Adipocyte (in vitro differentiated cells): ENCODE data around the gene TMEM167A.

Source experiments
- DNase-seq: peaks from one replicate; pipeline ENCODE4 v3.0.0-alpha.2; 2015; ENCODE audit warnings: low read depth
- H3K27me3 ChIP-seq: replicated peaks from 2 replicates; pipeline ENCODE4 v1.7.0; 2013; ENCODE audit warnings: mild to moderate bottlenecking, low read length, moderate library complexity; ENCODE audit not compliant: control insufficient read depth, insufficient read depth
- H3K36me3 ChIP-seq: 2 replicates; pipeline ENCODE4 v1.7.0; 2013; ENCODE audit warnings: low read length, mild to moderate bottlenecking, moderate library complexity; ENCODE audit not compliant: control insufficient read depth, insufficient read depth, severe bottlenecking
- H3K4me1 ChIP-seq: 2 replicates; pipeline ENCODE4 v1.7.0; 2013; ENCODE audit warnings: mild to moderate bottlenecking, low read length, moderate library complexity; ENCODE audit not compliant: control insufficient read depth, insufficient read depth
- H3K4me3 ChIP-seq: 2 replicates; pipeline ENCODE4 v1.7.0; 2013; ENCODE audit warnings: mild to moderate bottlenecking, low read length, moderate library complexity
- H3K9ac ChIP-seq: 2 replicates; pipeline ENCODE4 v1.7.0; 2013; ENCODE audit warnings: mild to moderate bottlenecking, low read length, moderate library complexity
- H3K9me3 ChIP-seq: 2 replicates; pipeline ENCODE4 v1.7.0; 2013; ENCODE audit warnings: mild to moderate bottlenecking, low read length, moderate library complexity; ENCODE audit not compliant: control insufficient read depth

Gene TMEM167A

GRCh38 chr5:83050723-83051340 is 26.4 kb downstream of the TMEM167A start:
- H3K4me3 ChIP-seq = no peak overlapping the region
- H3K9me3 ChIP-seq = no peaks in the 10 kb centered on the region
- H3K9ac ChIP-seq = no peak overlapping the region
- H3K4me1 ChIP-seq = peaks cover 14% of the 10 kb centered on the region
- peaks cover 43% of the 10 kb centered on the region for H3K36me3 ChIP-seq
- H3K27me3 ChIP-seq = no peaks in the 10 kb centered on the region
- no peak for DNase-seq

- no peaks in the 10 kb centered on the region for H3K27me3 ChIP-seq
- no peak overlapping the region for H3K9ac ChIP-seq
- H3K4me3 ChIP-seq = no peak overlapping the region
- peaks cover 32% of the 10 kb centered on the region for H3K36me3 ChIP-seq
- H3K4me1 ChIP-seq = peaks cover 14% of the 10 kb centered on the region
- no peak for DNase-seq
- no peaks in the 10 kb centered on the region for H3K9me3 ChIP-seq
Measured at GRCh38 chr5:83049370-83049885, 27.8 kb downstream of the TMEM167A start.

GRCh38 chr5:83048811-83049210 is 28.4 kb downstream of the TMEM167A start:
- no peaks in the 10 kb centered on the region for H3K27me3 ChIP-seq
- H3K9ac ChIP-seq = no peak overlapping the region
- peaks cover 14% of the 10 kb centered on the region for H3K4me1 ChIP-seq
- no peak overlapping the region for H3K4me3 ChIP-seq
- DNase-seq = no peak
- no peaks in the 10 kb centered on the region for H3K9me3 ChIP-seq
- H3K36me3 ChIP-seq = peaks cover 26% of the 10 kb centered on the region

- Histone ChIP-seq H3K27me3 (no peaks in the 10 kb centered on the region), H3K9ac (no peak overlapping the region), H3K4me1 (peaks cover 14% of the 10 kb centered on the region), H3K4me3 (no peak overlapping the region), H3K9me3 (no peaks in the 10 kb centered on the region), H3K36me3 (peaks cover 21% of the 10 kb centered on the region)
- no peak for DNase-seq
Measured at GRCh38 chr5:83048277-83048676, 28.9 kb downstream of the TMEM167A start.

GRCh38 chr5:83044926-83045325 is 32.3 kb downstream of the TMEM167A start:
- no peak overlapping the region for H3K9ac ChIP-seq
- DNase-seq = no peak
- no peaks in the 10 kb centered on the region for H3K9me3 ChIP-seq
- peaks cover 14% of the 10 kb centered on the region for H3K4me1 ChIP-seq
- H3K27me3 ChIP-seq = no peaks in the 10 kb centered on the region
- H3K36me3 ChIP-seq = no peaks in the 10 kb centered on the region
- no peak overlapping the region for H3K4me3 ChIP-seq

GRCh38 chr5:83042507-83042906 is 34.7 kb downstream of the TMEM167A start:
- H3K36me3 ChIP-seq = no peaks in the 10 kb centered on the region
- no peak overlapping the region for H3K9ac ChIP-seq
- no peaks in the 10 kb centered on the region for H3K4me1 ChIP-seq
- no peaks in the 10 kb centered on the region for H3K27me3 ChIP-seq
- no peaks in the 10 kb centered on the region for H3K9me3 ChIP-seq
- DNase-seq = no peak
- no peak overlapping the region for H3K4me3 ChIP-seq

- Histone ChIP-seq H3K9me3 (no peaks in the 10 kb centered on the region), H3K4me1 (peaks cover 7% of the 10 kb centered on the region), H3K36me3 (no peaks in the 10 kb centered on the region), H3K4me3 (no peak overlapping the region), H3K27me3 (no peaks in the 10 kb centered on the region), H3K9ac (no peak overlapping the region)
- DNase-seq = no peak
Measured at GRCh38 chr5:83038924-83039323, 38.3 kb downstream of the TMEM167A start.

- no peak for DNase-seq
- Histone ChIP-seq H3K27me3 (no peaks in the 10 kb centered on the region), H3K4me1 (peaks cover 7% of the 10 kb centered on the region), H3K4me3 (no peak overlapping the region), H3K9me3 (no peaks in the 10 kb centered on the region), H3K9ac (no peak overlapping the region), H3K36me3 (no peaks in the 10 kb centered on the region)
Measured at GRCh38 chr5:83036991-83037575, 40.1 kb downstream of the TMEM167A start.

GRCh38 chr5:83035373-83036100 is 41.7 kb downstream of the TMEM167A start:
- H3K36me3 ChIP-seq = no peaks in the 10 kb centered on the region
- H3K4me3 ChIP-seq = no peak overlapping the region
- peak; percentile 15 for DNase-seq
- H3K9me3 ChIP-seq = no peaks in the 10 kb centered on the region
- H3K4me1 ChIP-seq = peaks cover 7% of the 10 kb centered on the region
- H3K9ac ChIP-seq = no peak overlapping the region
- H3K27me3 ChIP-seq = no peaks in the 10 kb centered on the region

- no peak overlapping the region for H3K4me3 ChIP-seq
- no peaks in the 10 kb centered on the region for H3K9me3 ChIP-seq
- no peaks in the 10 kb centered on the region for H3K36me3 ChIP-seq
- H3K27me3 ChIP-seq = no peaks in the 10 kb centered on the region
- H3K4me1 ChIP-seq = peaks cover 7% of the 10 kb centered on the region
- H3K9ac ChIP-seq = no peak overlapping the region
- no peak for DNase-seq
Measured at GRCh38 chr5:83034528-83035207, 42.5 kb downstream of the TMEM167A start.

- Histone ChIP-seq H3K9me3 (no peaks in the 10 kb centered on the region), H3K4me1 (peaks cover 7% of the 10 kb centered on the region), H3K4me3 (no peak overlapping the region), H3K9ac (no peak overlapping the region), H3K27me3 (no peaks in the 10 kb centered on the region), H3K36me3 (no peaks in the 10 kb centered on the region)
- no peak for DNase-seq
Measured at GRCh38 chr5:83034036-83034435, 43.2 kb downstream of the TMEM167A start.
